Skeletal muscle satellite cell (primary cell): Measurements from ENCODE around the gene HPCAL1.

Experiments used
- H3K27me3 ChIP-seq: 2 replicates; pipeline ENCODE4 v1.7.0; 2013; ENCODE audit warnings: low read length; ENCODE audit not compliant: control insufficient read depth, insufficient read depth
- H3K36me3 ChIP-seq: 2 replicates; pipeline ENCODE4 v1.7.0; 2013; ENCODE audit warnings: mild to moderate bottlenecking, control low read depth, low read length; ENCODE audit not compliant: insufficient read depth
- H3K4me1 ChIP-seq: 2 replicates; pipeline ENCODE4 v1.7.0; 2013; ENCODE audit warnings: low read length; ENCODE audit not compliant: control insufficient read depth, insufficient read depth
- H3K4me2 ChIP-seq: 2 replicates; pipeline ENCODE4 v1.7.0; 2013; ENCODE audit warnings: mild to moderate bottlenecking, low read length
- H3K4me3 ChIP-seq: 2 replicates; pipeline ENCODE4 v1.7.0; 2013; ENCODE audit warnings: low read length
- H3K9ac ChIP-seq: 2 replicates; pipeline ENCODE4 v1.7.0; 2013; ENCODE audit warnings: mild to moderate bottlenecking, low read depth, low read length, moderate library complexity
- H3K9me3 ChIP-seq: replicated peaks from 2 replicates; pipeline ENCODE4 v1.7.0; 2013; ENCODE audit warnings: mild to moderate bottlenecking, control low read depth, low read length

Gene HPCAL1

DNA sequence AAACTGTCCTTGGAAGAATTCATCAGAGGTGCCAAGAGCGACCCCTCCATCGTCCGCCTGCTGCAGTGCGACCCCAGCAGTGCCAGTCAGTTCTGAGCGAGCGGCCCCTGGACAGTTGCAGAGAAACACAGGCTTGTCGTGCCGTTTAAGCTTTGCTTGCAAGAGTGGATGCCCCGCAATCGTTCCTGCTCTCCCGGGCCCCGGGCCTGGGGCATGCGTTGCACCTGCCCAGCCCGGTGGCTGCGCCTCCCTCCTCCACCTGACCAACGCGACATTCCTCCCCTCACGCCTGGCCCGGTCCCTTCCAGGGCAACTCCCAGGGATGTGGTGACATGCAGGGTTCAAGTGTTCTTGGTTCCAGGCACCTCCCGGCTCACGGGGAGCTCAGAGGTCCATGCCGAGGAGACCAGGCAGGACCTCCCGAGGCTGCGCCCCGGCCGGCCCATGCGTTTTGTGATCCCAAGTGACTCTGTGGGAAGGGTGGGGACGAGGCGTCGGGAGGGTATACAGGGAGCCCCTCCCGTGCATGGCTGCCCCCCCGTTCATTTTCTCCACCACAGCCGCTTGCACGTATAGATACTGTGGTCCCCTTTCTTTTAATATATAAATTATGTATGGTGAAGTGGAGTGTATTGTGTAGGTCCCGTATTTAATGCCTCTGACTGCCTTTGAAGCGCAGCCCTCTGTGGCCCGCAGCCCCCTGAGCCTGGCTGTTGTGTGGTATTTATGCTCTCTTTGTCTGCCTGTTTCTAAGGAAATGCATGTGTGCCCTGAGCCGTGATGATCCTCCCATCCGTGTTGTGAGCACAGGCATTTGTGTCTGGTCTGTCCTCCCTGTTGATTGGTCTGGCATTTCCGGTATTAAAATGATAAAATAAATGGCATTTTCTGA is 124.3 kb downstream of the HPCAL1 start:
- H3K36me3 ChIP-seq: peaks cover 49% of the 10 kb centered on the region
- H3K9ac ChIP-seq: no peak overlapping the region
- H3K27me3 ChIP-seq: no peaks in the 10 kb centered on the region
- no peak overlapping the region for H3K4me2 ChIP-seq
- H3K9me3 ChIP-seq: no peaks in the 10 kb centered on the region
- H3K4me1 ChIP-seq: peaks cover 21% of the 10 kb centered on the region
- H3K4me3 ChIP-seq: no peak overlapping the region

DNA sequence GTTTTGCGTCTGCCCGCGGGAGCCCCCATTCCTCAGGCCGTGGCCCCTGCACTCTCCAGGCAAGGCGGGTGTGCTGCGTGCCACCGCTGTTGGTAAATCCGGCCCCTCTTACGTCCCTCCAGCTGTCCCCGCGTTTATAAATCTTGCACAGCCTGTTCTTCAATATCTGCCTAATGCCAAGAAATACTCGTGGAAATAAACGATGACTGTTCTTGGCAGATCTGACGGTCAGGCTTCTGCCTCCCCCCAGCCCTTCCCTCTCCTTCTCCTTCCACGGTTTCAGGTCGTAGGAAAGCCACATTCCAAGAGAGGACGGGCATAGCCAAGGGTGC is 124.9 kb downstream of the HPCAL1 start:
- H3K27me3 ChIP-seq: no peaks in the 10 kb centered on the region
- H3K9ac ChIP-seq: no peak overlapping the region
- no peak overlapping the region for H3K4me3 ChIP-seq
- no peak overlapping the region for H3K4me2 ChIP-seq
- H3K4me1 ChIP-seq: peaks cover 26% of the 10 kb centered on the region
- no peaks in the 10 kb centered on the region for H3K9me3 ChIP-seq
- peaks cover 43% of the 10 kb centered on the region for H3K36me3 ChIP-seq

DNA sequence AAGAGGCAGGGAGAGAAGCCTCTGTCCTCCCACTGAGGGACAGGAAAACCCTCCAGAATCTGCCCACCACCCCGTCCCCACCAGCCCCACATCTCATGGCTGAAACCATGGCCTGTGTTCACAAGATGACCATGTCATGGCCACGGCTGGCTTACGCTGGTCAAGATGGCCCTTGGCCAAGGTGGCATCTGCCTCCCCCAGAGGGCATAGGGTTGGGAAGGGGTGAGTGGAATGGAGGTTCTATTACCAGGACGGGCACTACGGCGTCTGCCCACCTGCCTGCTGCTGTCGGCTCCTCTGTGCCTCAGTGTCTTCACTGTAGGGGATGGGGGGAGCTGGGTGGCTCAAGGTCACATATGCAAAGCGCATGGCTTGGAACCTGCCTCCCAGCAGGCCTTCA is 125.7 kb downstream of the HPCAL1 start:
- no peak overlapping the region for H3K9ac ChIP-seq
- H3K36me3 ChIP-seq: peaks cover 35% of the 10 kb centered on the region
- H3K4me2 ChIP-seq: no peak overlapping the region
- H3K4me1 ChIP-seq: peaks cover 27% of the 10 kb centered on the region
- H3K4me3 ChIP-seq: no peak overlapping the region
- H3K27me3 ChIP-seq: no peaks in the 10 kb centered on the region
- H3K9me3 ChIP-seq: no peaks in the 10 kb centered on the region

DNA sequence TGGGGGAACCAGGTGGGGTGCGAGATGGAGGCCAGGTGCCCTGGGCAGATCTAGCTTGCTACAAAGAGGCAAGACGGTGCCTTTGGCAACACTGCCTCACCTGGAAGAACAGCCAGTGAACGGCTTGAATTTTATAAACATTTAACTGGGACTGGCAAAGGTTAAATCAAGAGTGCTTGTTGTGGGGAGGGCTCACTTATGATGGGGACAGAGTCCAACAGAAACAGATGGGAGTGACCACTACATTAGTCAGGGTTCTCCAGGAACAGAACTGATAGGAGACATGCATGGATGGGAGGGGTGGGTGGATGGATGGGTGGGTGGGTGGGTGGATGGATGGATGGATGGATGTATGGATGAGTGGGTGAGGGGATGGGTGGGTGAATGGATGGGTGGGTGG is 126.2 kb downstream of the HPCAL1 start:
- no peak overlapping the region for H3K9ac ChIP-seq
- no peak overlapping the region for H3K4me2 ChIP-seq
- no peaks in the 10 kb centered on the region for H3K9me3 ChIP-seq
- H3K4me1 ChIP-seq: peaks cover 27% of the 10 kb centered on the region
- no peak overlapping the region for H3K4me3 ChIP-seq
- H3K27me3 ChIP-seq: no peaks in the 10 kb centered on the region
- H3K36me3 ChIP-seq: peaks cover 33% of the 10 kb centered on the region

DNA sequence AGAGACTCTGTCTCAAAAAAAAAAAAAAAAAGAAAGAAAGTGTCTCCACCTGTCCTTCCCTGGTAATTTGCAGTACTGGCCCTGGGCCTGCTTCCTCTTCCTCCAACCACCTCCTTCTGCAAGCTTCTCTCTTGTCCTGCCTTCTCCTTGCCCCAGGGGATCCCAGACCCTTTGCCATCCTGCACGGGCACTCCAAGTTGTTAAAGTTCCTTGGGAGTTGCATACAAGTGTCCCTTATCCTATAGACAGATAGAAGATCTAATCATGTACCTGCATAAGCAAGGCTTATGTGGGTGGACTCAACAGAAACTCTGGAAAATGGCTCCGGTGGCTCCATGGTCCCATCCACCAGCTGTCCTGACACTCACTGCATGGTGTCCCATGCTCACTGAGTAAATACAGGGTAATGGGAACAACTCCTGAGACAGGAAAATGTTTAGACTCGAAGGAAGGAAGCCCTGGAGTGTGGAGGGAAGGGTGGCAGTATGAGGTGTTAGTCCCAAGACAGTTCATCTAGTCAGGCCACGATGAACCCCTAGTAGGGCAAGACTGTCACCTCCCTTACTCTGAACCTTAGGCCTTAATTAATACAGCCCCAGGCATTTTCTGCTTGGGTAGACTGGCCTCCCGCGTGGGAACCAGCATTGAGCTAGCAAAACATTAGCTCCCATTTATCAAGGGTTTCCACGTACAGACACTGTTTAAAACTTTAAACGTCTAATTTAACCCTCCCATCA is 128.3 kb downstream of the HPCAL1 start:
- no peak overlapping the region for H3K4me3 ChIP-seq
- H3K4me1 ChIP-seq: peaks cover 27% of the 10 kb centered on the region
- H3K27me3 ChIP-seq: no peaks in the 10 kb centered on the region
- H3K9me3 ChIP-seq: no peaks in the 10 kb centered on the region
- no peak overlapping the region for H3K4me2 ChIP-seq
- H3K9ac ChIP-seq: no peak overlapping the region
- peaks cover 13% of the 10 kb centered on the region for H3K36me3 ChIP-seq

DNA sequence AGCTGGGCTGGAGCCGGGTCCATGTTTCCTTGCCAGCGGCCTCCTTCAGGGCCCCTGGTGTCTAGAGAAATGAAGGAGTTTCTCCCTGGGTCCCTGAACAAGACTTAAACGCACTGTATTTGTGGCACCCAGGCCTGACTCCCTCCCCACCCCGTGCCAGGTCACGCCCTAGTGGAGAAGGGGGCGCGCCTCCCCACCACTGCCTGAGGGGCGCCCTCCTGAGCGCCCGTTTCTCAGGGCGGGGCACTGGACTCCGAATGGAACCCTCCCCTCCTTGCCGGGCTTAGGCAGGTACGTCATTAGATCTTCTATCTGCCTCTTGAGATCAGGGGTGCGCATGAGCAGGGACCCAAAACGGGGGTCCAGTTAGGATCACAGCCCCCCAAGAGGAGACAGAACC is 129.1 kb downstream of the HPCAL1 start:
- Histone ChIP-seq H3K4me1 (peaks cover 27% of the 10 kb centered on the region), H3K9ac (peak overlapping the region; percentile 42), H3K27me3 (no peaks in the 10 kb centered on the region), H3K9me3 (no peaks in the 10 kb centered on the region), H3K36me3 (peaks cover 5% of the 10 kb centered on the region), H3K4me2 (peak overlapping the region; percentile 74), H3K4me3 (peak overlapping the region; percentile 52)

DNA sequence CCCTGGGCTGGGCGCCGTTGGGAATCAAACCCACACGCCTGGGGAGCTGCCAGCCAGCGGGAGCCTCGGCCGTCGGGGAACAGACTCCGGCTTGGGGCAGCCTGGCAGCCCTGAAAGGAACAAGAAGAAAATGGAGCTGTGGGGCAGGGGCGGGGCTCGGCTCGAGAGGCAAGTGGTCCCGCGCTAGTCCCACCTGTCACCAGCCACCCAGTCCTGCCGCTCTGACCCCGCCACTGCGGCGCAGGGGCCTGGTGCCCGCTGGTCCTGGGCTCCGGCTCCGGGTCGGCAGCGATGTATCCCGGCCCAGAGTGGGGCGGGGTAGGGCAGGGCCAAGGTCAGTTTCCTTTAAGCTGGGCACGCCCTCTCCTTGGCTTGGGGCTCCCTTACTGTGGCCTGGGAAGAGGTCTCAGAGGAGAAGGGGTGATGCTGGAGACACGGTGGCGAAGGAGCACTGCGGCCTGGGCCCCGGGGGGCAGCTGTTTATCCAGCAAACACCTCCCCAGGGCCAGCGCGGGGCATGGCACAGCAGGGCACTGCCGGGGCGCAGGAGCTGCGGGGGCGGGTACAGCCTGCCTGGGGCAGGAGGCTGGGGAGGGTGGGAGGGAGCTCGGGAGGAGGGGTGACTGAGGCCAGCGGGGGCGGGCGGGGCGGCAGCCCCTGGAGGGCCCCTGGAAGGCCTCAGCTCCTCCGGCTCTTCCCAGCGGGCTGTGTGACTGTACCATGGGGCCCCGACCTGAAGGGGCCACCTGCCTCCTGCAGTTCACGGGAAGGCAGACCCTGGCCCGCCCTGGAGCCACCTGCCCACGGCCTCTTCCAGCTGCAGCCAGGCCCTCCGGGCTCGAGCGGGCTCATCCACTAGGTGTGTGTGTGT is 129.8 kb downstream of the HPCAL1 start:
- Histone ChIP-seq H3K4me2 (peak overlapping the region; percentile 74), H3K4me3 (peak overlapping the region; percentile 52), H3K9me3 (no peaks in the 10 kb centered on the region), H3K27me3 (no peaks in the 10 kb centered on the region), H3K36me3 (no peaks in the 10 kb centered on the region), H3K4me1 (peaks cover 22% of the 10 kb centered on the region), H3K9ac (peak overlapping the region; percentile 42)

DNA sequence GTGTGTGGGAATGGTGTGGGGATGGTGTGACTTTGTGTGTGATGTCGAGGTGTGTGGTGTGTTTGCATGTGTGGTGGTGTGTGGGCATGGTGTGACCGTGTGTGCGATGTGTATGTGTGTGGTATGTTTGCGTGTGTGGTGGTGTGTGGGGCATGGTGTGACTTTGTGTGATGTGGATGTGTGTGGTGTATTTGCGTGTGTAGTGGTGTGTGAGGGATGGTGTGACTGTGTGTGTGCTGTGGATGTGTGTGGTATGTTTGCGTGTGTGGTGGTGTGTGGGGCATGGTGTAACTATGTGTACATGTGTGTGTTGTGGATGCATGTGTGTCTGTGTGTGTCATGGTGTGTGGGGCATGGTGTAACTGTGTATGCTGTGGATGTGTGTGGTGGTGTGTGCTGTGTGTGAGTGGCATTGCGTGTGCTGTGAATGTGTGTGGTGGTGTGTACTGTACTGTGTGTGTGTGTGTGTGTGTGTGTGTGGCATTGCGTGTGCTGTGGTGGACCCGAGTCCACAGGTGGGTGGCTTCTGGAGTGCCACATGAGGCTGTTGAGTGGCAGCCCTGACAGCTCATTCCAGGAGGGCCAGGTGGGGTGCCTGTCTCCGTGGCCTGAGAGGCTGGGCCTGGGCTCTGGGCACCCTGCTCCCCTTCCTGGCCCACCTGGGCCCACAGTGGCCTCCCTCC is 130.7 kb downstream of the HPCAL1 start:
- H3K9me3 ChIP-seq: no peaks in the 10 kb centered on the region
- no peak overlapping the region for H3K4me3 ChIP-seq
- H3K4me1 ChIP-seq: peaks cover 14% of the 10 kb centered on the region
- no peaks in the 10 kb centered on the region for H3K27me3 ChIP-seq
- H3K9ac ChIP-seq: no peak overlapping the region
- no peak overlapping the region for H3K4me2 ChIP-seq
- peaks cover 1% of the 10 kb centered on the region for H3K36me3 ChIP-seq

DNA sequence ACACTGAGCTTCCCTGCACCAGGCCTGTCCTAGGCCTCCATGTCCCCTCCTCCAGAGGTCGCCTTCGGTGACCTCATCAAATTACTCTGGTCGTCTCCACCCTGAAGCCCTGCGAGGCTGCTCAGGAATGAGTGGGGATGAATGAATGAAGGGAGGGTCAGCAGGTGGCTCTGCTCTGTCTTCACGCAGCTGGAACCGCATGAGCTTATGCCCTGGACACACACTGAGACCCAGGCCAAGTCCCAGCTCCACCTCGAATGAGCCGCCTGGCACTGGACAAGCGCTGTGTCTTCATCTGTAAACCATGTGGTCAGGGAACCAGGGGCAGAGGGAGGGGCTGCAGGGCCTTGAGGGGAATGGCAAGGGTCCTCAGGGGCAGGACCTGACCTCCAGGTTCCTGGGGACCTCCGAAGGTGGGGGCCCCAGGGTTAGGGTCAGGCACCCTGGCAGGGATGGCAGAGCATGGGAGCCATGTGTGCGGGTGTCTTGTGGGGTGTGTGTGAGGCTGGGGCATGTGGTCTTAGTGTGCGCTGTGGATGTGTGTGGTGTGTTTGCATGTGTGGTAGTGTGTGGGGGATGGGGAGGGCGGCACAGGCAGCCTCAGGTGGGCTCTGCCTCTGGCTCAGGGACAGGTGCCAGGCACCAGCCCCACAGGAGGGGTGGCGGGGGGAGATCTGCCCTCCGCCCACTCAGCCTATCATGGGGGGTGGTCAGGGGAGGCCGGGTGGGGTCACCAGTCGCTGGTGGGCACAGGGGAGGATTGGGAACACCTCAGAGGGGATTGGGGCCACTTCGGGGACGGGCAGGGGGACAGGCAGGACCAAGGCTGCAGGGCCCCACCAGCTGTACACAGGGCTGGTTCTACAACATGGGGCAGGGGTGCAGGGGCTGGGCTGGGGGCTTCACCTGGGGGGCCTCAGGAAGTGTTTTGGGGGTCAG is 131.5 kb downstream of the HPCAL1 start:
- H3K4me3 ChIP-seq: no peak overlapping the region
- H3K9me3 ChIP-seq: no peaks in the 10 kb centered on the region
- H3K4me2 ChIP-seq: no peak overlapping the region
- no peaks in the 10 kb centered on the region for H3K27me3 ChIP-seq
- H3K9ac ChIP-seq: no peak overlapping the region
- peaks cover 9% of the 10 kb centered on the region for H3K36me3 ChIP-seq
- H3K4me1 ChIP-seq: peaks cover 8% of the 10 kb centered on the region
